ENCODE results near the gene NOL6.
A peak's percentile ranks its signal among the peaks of the same experiment; 100 is the strongest.

The NOL6 gene

DNA sequence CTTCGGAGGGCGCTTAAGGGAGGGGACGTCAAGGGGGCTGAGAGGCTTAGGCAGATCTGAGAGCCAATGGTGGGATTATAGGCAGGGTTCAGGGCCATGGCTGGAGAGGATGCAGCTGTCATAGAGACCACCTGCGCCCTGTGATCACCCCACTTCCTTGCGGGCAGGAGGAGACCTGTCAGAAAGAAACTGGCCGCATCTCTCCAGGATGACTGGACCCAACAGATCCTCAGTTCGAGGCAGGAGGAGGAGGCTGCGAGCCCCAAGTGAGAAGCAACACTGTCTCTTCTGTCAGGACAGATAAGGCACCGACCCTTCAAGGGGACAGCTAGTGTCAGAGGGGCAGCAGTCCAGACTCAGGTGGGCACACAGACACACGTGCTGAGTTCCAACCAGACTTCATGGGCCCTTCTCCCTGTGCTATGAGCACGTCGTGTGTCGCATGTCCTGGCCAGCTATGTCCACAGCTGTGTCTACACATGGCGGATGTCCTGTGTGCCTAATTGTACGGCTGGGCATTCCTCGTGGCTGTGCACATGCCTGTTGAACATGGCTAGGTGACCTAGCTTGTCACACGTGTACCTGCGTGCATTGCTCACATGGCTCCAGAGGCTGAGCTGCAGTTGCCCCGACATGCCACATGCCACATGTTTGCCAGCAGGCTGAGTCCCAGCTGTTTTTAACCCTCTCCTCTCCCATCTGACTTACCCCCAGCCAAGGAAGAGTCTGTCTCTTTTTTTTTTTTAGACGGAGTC is 25.7 kb downstream of the NOL6 start:
- DNase-seq: no peak

DNA sequence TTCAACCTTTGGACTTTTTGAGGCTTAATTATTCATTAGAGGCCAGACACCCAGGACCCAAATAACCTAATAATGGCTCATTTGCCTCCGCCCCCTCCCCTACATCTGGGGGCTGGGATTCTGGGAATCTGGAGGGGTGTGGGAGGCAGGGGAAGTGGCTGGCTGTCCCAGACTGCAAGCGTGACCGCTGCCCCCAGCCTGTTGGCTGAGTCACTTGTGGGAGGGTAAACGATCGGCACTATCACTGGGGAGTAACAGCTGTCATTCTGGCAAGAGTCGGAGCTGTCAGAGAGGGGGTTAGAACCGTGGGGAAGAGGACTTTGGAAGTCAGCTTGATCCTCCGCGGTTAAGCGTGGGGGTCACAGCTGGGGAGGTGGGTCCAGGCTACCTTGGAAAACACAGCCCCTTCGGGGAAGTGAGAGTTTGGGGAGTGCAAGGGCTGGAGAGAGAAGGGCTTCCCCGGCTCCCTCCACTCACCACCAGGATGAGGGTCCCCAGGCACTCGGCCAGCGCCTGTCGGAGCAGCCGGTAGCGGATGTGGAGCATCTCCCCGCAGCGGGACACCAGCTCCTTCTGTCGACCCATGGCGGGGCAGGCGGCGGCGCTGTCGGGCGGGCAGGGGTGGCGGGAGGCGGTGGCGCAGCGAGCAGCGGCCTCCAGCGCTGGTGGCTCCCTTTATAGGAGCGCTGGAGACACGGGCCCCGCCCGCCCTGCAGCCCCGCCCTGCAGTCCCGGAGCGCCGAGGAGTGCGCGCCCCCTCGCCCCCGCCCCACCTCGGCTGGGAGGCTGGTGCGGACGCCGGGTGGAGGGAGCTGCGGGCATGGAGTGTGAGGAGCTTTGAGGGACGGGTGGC is 26.6 kb downstream of the NOL6 start, which contains the start of gene AQP3:
Gene AQP3, minus strand, starts transcription at position 648 of the 853 bp plus-strand sequence. Its CDS starts 63 bp downstream, at position 585.
- peak; percentile 70 to 72 for DNase-seq

GRCh38 chr9:33446240-33446945 is 27.3 kb downstream of the NOL6 start:
- DNase-seq: peak; percentile 55 to 60

DNA sequence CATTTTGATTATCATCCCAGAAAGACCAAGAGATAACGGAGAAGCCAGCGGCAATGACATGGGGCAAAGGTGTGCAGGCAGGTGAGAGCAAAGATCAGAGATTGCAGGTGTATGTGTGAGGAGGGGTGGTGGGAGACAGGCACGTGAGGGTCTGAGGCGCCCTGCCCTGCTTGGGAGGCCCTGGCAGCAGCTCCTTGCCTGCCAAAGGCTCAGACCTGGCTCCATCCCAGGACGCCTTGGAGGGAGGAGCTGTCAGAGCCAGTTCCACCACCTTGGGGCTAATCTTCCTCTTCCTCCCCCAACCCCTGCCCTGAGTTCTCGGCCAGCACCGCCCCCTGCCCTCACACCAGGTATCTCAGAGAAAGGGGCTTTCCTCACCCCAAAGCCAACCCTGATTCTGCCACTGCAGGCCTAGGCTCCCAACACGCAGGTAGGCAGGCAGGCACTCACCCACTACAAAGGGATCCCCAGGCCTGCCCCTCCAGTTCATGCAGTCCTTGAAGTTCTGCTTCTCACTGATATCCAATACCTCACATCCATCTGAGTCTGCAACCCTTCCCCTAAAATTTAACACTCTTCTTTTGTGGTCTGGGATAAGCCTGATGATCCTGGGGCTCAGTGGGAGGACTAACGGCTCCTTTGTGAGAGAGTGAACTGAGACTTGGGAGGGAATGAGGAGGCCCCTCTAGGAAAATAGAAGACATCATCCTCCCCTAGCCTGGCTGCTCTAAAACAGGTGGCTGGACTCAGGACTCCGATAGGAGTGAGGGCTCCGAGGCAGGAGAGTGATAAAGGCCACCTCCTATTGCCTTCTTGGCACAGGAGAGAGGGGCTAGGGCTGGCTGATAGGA is 28.1 kb downstream of the NOL6 start:
- no peak for DNase-seq

GRCh38 chr9:33443464-33444154 is 30.1 kb downstream of the NOL6 start:
- no peak for DNase-seq

- DNase-seq: no peak
Measured at GRCh38 chr9:33443047-33443446, 30.7 kb downstream of the NOL6 start.

GRCh38 chr9:33442125-33442524 is 31.6 kb downstream of the NOL6 start:
- DNase-seq: no peak

DNA sequence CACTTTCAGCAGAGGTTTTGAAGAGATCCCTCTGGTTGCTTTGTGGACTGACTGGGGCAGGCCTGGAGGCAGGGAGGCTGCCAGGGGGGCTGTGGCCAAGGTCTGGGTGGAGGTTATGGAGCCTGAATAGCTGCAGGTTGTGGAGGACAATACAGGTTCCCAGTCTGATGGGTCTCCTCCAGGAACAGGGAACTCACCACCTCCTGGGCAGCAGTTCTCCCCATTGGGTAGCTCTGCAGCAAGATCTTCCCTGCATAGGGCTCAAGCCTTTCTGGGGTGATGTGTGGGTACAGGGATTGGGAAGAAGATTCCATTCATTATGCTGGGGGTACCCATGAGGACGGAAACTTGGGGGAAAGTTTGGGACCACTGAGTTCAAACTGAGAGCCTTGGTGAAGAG is 33.1 kb downstream of the NOL6 start:
- DNase-seq: no peak

GRCh38 chr9:33440204-33440603 is 33.5 kb downstream of the NOL6 start:
- no peak for DNase-seq

- no peak for DNase-seq
Measured at GRCh38 chr9:33439731-33440130, 34.0 kb downstream of the NOL6 start.

GRCh38 chr9:33438926-33439680 is 34.6 kb downstream of the NOL6 start:
- no peak for DNase-seq

DNA sequence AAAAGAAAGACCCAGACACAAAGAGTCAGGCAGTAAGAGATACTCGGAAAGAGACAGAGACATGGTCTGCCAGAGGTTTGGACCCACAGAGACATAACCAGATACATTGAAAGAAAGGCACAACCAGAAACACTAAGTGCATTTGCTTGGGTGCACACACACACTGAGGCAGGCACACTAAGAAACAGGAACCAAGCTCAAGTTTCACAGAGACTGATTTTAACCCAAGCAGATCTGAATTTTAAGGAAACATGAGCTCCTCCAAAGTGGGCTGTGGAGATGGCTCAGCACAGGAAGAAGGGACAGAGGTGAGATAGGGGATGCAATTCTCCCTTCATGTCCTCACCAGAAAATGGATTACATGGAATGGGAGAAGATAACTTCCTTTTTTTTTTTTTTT is 35.8 kb downstream of the NOL6 start:
- no peak for DNase-seq

DNA sequence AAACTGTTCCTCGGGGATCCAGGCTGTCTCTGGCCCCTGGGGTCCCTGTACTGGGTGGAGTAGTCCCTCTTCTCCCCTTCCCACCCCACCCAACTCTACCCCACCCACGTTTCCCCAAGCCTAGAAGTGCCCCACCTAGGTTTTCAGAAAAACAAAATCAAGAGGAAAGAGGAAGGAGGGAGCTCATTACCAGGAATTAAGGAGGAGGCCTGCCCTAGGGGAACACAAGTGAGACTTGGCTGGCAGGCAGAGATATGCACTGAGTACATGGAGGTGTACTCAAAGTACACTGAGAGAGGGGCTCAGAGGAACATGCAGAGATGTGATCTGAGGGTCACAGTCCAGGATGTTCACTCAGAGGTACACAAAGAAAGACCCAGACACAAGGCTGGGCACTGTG is 36.5 kb downstream of the NOL6 start:
- DNase-seq: no peak

- no peak for DNase-seq
Measured at GRCh38 chr9:33436445-33436844, 37.3 kb downstream of the NOL6 start.

DNA sequence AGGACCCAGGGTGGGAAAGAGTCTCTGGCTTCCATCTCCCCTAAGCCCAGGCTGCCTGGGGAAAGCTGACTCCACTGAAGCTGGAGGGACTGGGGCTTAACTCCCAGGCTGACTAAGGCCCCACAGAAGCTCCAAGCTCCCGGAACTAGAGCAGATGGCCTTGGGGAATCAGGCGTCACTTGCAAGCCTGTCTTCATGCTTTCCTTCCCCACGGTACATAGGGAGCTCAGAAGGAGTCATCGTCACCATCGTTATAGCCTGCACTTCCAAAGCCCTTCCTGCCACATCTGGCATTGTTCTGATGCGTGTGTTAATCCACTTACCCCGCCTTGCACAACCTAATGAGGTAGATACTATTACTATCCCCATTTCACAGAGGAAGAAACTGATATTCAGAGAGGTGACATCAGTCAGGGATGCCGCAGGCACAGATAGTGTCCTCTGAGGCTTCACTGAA is 37.9 kb downstream of the NOL6 start:
- no peak for DNase-seq

DNA sequence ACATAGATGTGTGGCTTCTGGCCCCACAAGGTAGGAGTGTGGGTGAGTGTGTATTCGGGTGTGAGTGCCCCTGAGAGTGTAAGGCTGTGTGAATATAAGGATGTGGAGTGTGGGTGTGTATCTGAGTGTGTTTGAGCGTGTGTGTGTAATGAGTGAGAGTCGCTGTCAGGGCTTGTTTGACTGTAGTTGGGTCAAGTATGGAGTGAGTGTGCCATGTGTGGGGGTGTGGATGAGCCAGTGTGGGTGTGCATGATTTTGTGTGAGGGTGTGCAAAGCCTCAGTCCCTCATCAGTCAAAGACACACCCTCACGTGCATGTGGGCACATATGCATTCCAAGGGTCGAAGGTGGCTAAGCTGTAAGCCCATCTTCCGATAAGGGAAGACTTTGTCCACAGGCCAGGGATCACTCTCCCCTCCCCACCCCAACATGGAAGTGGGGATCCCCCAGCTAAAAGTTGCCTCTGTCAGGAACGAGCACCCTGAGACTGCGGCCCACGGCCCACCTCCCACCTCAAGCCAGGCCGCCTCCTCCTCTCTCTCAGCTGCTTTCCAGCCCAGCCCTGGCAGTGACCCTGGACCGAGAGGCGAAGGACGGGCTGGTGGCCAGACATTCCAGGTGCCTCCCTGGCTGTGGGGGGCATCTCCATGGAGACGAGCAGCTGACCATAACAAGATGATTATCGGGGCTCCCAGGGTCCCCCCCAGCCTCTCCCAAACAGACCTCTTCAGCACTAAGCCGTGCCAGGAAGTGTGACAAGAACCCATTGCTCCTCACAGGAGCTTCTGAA is 39.2 kb downstream of the NOL6 start:
- no peak for DNase-seq

DNA sequence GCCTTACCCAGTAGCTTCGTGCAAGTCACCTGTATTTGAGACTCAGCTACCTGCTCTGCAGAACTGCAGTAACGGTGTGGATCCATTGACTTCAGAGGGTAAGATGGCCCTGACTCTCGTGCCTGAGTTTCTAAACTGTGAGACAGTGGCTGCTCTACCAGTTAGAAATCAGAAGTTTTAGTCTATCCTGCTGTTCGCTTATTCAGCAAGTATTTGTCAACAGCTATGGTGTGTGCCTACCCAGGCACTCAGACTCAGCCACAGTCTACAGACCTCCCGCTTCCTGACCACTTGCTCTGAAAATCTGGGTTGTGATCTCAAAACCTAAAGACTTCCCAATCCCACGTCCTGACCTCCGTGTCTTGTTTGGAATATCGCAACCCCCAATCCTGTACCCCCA is 39.9 kb downstream of the NOL6 start:
- DNase-seq: no peak

- no peak for DNase-seq
Measured at GRCh38 chr9:33431420-33431819, 42.3 kb downstream of the NOL6 start.

DNA sequence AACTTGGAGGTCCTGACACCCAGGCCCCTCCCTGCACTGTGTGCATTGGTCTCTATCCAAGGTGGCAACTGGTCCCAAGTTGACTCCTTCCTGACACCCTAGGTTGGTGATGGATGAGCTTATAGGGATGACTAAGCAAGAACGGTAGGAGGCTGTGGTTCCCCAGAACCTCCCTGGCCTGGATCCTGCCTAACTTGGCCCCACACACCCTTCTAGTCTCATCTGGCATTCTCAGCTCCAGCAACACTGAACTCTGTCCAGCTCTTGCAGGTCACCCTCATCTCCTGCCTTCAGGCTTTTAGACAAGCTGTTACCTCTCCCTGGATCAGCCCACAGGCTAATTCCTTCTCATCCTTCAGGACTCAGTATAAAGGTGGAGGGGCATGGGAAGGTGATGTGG is 42.8 kb downstream of the NOL6 start:
- no peak for DNase-seq
